ENCODE data around the gene ERCC6L2. TPM values are rescaled to one million over a fixed set of nuclear protein-coding genes. Genes with fewer than 3 reads are reported as not detected.
A peak's percentile ranks its signal among the peaks of the same experiment; 100 is the strongest.

ERCC6L2 gene
- 10 to 100 TPM; 21.5 to 36.4 TPM for total RNA-seq

DNA sequence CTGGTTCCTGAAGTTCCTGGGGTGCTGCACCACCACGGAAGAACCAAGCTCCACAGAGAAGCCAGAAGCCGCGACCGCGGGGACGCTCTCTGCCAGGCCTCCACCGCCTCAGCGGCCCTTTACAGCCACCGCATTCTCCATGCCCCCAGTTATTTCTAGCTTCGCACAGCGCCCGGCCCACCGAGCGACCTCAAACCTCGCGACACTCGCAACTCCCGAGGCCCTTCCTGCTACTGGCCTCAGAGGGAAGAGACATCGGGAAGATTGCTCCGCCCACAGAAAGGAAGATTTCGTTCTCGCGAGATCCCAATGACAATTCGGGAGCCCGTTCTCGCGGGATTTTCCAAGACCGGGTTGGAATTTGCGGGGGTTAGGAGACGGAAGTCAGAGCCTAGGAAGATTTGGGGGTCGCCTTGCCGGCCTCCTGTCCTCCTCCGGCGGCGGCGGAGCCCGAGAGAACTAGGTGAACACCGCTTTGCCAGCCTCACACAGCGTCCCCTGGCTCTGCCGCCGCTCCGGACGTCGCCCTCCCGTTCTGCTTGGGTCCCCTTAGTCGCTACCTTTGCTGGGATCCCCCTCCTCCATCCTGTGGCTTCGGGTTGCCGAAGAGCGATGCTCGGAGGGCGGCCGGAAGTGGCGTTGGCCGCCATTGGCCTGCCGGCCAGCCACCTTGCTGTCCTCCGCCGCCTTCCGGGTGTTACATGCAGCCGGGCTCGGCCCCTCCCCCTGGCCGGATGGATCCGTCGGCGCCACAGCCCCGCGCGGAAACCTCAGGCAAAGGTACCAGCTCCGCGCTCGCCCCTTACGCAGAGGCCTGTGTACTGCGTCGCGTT lies at the start of gene ERCC6L2:
Gene ERCC6L2 (plus strand): TSS at position 387 of the 833 bp plus-strand sequence. CDS start 348 bp downstream, at position 735.
- intact Hi-C loops (cut with DNase I), result loop anchor here (10.0 kb wide), 1 partner anchor 361 kb away; the partner anchor contains the start of gene PTCH1
- TF ChIP-seq, protein P1, sequence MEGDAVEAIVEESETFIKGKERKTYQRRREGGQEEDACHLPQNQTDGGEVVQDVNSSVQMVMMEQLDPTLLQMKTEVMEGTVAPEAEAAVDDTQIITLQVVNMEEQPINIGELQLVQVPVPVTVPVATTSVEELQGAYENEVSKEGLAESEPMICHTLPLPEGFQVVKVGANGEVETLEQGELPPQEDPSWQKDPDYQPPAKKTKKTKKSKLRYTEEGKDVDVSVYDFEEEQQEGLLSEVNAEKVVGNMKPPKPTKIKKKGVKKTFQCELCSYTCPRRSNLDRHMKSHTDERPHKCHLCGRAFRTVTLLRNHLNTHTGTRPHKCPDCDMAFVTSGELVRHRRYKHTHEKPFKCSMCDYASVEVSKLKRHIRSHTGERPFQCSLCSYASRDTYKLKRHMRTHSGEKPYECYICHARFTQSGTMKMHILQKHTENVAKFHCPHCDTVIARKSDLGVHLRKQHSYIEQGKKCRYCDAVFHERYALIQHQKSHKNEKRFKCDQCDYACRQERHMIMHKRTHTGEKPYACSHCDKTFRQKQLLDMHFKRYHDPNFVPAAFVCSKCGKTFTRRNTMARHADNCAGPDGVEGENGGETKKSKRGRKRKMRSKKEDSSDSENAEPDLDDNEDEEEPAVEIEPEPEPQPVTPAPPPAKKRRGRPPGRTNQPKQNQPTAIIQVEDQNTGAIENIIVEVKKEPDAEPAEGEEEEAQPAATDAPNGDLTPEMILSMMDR (IDR thresholded peaks at IDR 0.05), result no peak
- Histone ChIP-seq H3K36me3 (no peaks in the 10 kb centered on the region), H3K9ac (ENCODE audit: low read depth in 2 of 2, low read length in 2 of 2) (peak within 1 kb of the TSS in 1 of 2 donors; percentile 100), H3K27ac (no peak within 1 kb of the TSS), H3K9me3 (no peaks in the 10 kb centered on the region), H3K27me3 (no peaks in the 10 kb centered on the region), H3K4me3 (no peak within 1 kb of the TSS), H3K4me1 (peaks cover 5% of the 10 kb centered on the region)
- peak; percentile 95 for DNase-seq

- Histone ChIP-seq H3K36me3 (no peaks in the 10 kb centered on the region), H3K27me3 (no peaks in the 10 kb centered on the region), H3K4me3 (no peak overlapping the region), H3K27ac (no peak overlapping the region), H3K9me3 (no peaks in the 10 kb centered on the region), H3K4me1 (no peaks in the 10 kb centered on the region), H3K9ac (ENCODE audit: low read depth in 2 of 2, low read length in 2 of 2) (no peak overlapping the region)
- DNase-seq, result no peak
- intact Hi-C loops (cut with DNase I), result no loop called here
- TF ChIP-seq, protein P1 (IDR thresholded peaks at IDR 0.05), result no peak
Observed at GRCh38 chr9:95826183-95826838, 49.2 kb upstream of the ERCC6L2 start.

- no peak overlapping the region for H3K27ac ChIP-seq
Observed at GRCh38 chr9:95830768-95831167, 44.7 kb upstream of the ERCC6L2 start.

DNA sequence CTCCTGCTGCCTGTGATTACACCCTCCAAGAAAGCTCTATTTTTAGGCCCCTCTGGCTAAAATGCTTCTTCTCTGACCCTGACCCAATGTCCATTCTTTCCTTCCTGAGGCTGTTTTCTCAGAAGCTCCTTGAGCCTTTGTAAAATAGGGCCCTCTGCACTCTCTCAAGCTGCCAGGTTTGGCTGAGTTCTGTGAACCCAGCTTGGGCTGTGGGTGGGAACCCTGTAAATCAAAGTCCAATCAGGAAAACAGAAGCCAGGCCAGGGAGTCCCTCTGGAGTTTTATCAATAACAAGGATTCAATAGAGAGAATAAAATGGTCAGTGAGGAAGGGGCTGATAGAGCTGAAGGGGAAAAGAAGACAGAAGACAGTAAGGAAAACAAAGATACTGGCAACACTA lies 43.7 kb upstream of the ERCC6L2 start:
- H3K27me3 ChIP-seq, result no peaks in the 10 kb centered on the region
- no peaks in the 10 kb centered on the region for H3K36me3 ChIP-seq
- no peaks in the 10 kb centered on the region for H3K9me3 ChIP-seq
- H3K4me3 ChIP-seq, result no peak overlapping the region
- DNase-seq, result peak; percentile 54
- H3K4me1 ChIP-seq, result no peaks in the 10 kb centered on the region
- intact Hi-C loops (cut with DNase I), result no loop called here
- no peak overlapping the region for H3K27ac ChIP-seq
- H3K9ac ChIP-seq (ENCODE audit: low read depth in 2 of 2, low read length in 2 of 2), result no peak overlapping the region
- TF ChIP-seq, protein P1 (IDR thresholded peaks at IDR 0.05), result no peak

More at GRCh38 chr9:95830768-95831167, 44.7 kb upstream of the ERCC6L2 start:
- H3K27me3 ChIP-seq, result no peaks in the 10 kb centered on the region
- no peak for DNase-seq
- intact Hi-C loops (cut with DNase I), result no loop called here
- no peak overlapping the region for H3K4me3 ChIP-seq
- H3K4me1 ChIP-seq, result no peaks in the 10 kb centered on the region
- TF ChIP-seq, protein P1 (IDR thresholded peaks at IDR 0.05), result no peak
- no peaks in the 10 kb centered on the region for H3K36me3 ChIP-seq
- H3K9me3 ChIP-seq, result no peaks in the 10 kb centered on the region
- H3K9ac ChIP-seq (ENCODE audit: low read depth in 2 of 2, low read length in 2 of 2), result no peak overlapping the region

DNA sequence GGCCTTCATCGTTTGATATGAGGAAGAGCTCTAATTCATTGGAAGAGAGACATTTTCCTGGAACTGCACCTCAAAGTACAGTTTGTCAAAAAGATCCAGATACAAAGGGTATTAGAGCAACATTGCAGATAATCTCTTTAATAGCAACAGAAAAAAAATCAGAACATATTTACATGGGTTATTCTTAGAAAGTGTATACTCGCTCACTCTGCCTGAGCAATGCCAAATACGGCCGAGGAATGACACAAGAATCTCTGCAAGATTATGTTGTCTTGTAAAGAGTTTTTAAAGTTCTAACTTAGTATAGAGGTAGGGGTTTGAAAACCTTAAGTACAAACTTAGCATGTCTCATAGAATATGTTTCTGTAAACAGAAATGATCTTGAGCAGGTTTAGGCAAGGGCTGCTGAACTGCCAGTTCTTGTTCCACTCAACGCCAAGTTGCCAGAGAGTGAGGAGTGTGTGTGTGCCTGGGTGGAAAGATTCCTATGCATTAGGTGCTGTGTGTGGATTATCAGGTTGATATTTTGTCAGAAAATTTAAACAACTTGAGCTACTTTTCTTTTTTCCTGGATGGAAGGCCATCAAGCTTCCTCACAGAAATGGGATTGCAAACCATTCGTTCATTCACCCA lies 41.8 kb upstream of the ERCC6L2 start:
- H3K9ac ChIP-seq (ENCODE audit: low read depth in 2 of 2, low read length in 2 of 2), result no peak overlapping the region
- TF ChIP-seq, protein P1 (IDR thresholded peaks at IDR 0.05), result no peak
- H3K36me3 ChIP-seq, result no peaks in the 10 kb centered on the region
- H3K4me3 ChIP-seq, result no peak overlapping the region
- no peak overlapping the region for H3K27ac ChIP-seq
- H3K4me1 ChIP-seq, result no peaks in the 10 kb centered on the region
- intact Hi-C loops (cut with DNase I), result no loop called here
- H3K9me3 ChIP-seq, result no peaks in the 10 kb centered on the region
- DNase-seq, result no peak
- H3K27me3 ChIP-seq, result no peaks in the 10 kb centered on the region

Data from colonic mucosa (tissue), 4 donors.